GM23338 (cell line): ENCODE measurements around the gene RTL10. TPM values are rescaled to one million over a fixed set of nuclear protein-coding genes. Genes with fewer than 3 reads are reported as not detected.

Experiments
- ATAC-seq: fragments of 200-7000 bp; cut with Tn5 transposase; 3 replicates; pipeline ENCODE4 v1.9.1; 2020
- DNase-seq: peaks from one replicate; pipeline ENCODE4 v3.0.0-alpha.2; 2015; ENCODE audit warnings: low spot score
- H2AFZ ChIP-seq: fragments of 200-600 bp; sonication (generic); 2 replicates; pipeline ENCODE4 v1.8.0; 2016; ENCODE audit warnings: antibody characterized with exemption, mild to moderate bottlenecking, moderate library complexity
- H3F3A ChIP-seq: fragments of 200-600 bp; sonication (generic); replicated peaks from 2 replicates; pipeline ENCODE4 v1.8.0; 2017; ENCODE audit warnings: antibody characterized with exemption, mixed run types, low read depth
- H3K27ac ChIP-seq: fragments of 200-600 bp; sonication (generic); 2 replicates; pipeline ENCODE4 v1.6.1; 2016; ENCODE audit warnings: low read depth
- H3K27me3 ChIP-seq: fragments of 200-600 bp; sonication (generic); 2 replicates; pipeline ENCODE4 v1.8.0; 2016; ENCODE audit warnings: mild to moderate bottlenecking, mixed run types, moderate library complexity; ENCODE audit not compliant: insufficient read depth
- H3K36me3 ChIP-seq: fragments of 200-600 bp; sonication (generic); 2 replicates; pipeline ENCODE4 v1.8.0; 2016; ENCODE audit warnings: mild to moderate bottlenecking; ENCODE audit not compliant: insufficient read depth
- H3K4me1 ChIP-seq: fragments of 200-600 bp; sonication (generic); 2 replicates; pipeline ENCODE4 v1.8.0; 2016; ENCODE audit warnings: mild to moderate bottlenecking, moderate library complexity; ENCODE audit not compliant: insufficient read depth
- H3K4me2 ChIP-seq: fragments of 200-600 bp; sonication (generic); 2 replicates; pipeline ENCODE4 v1.7.1; 2017; ENCODE audit warnings: mixed run types
- H3K4me3 ChIP-seq: fragments of 200-600 bp; sonication (generic); 2 replicates; pipeline ENCODE4 v1.6.1; 2016; ENCODE audit warnings: mixed run types
- H3K79me2 ChIP-seq: fragments of 200-600 bp; sonication (generic); replicated peaks from 2 replicates; pipeline ENCODE4 v1.8.0; 2017; ENCODE audit warnings: mild to moderate bottlenecking; ENCODE audit not compliant: insufficient read depth
- H3K9me2 ChIP-seq: fragments of 200-600 bp; sonication (generic); 2 replicates; pipeline ENCODE4 v1.8.0; 2017; ENCODE audit not compliant: insufficient read depth
- H4K20me1 ChIP-seq: fragments of 200-600 bp; sonication (generic); replicated peaks from 2 replicates; pipeline ENCODE4 v1.8.0; 2017; ENCODE audit warnings: mild to moderate bottlenecking; ENCODE audit not compliant: insufficient read depth
- H3K27ac Mint-ChIP-seq: 2 replicates; pipeline ENCODE4 v1.8.0; 2020; ENCODE audit warnings: inconsistent platforms, mild to moderate bottlenecking, moderate library complexity, mixed read lengths
- H3K27me3 Mint-ChIP-seq: 3 replicates; pipeline ENCODE4 v1.8.0; 2022; ENCODE audit warnings: low read depth, mild to moderate bottlenecking, moderate library complexity, mixed read lengths, inconsistent platforms; ENCODE audit not compliant: insufficient read depth, poor library complexity
- H3K36me3 Mint-ChIP-seq: 3 replicates; pipeline ENCODE4 v1.8.0; 2021; ENCODE audit warnings: low read depth, mild to moderate bottlenecking, inconsistent platforms, moderate library complexity, mixed read lengths
- H3K4me1 Mint-ChIP-seq: 3 replicates; pipeline ENCODE4 v1.8.0; 2020; ENCODE audit warnings: mild to moderate bottlenecking, inconsistent platforms, mixed read lengths
- H3K4me3 Mint-ChIP-seq: 3 replicates; pipeline ENCODE4 v1.8.0; 2021; ENCODE audit warnings: moderate library complexity, mild to moderate bottlenecking, inconsistent platforms, mixed read lengths
- H3K9me3 Mint-ChIP-seq: 3 replicates; pipeline ENCODE4 v1.8.0; 2020; ENCODE audit warnings: moderate library complexity, mild to moderate bottlenecking, inconsistent platforms, mixed read lengths
- CREB1 ChIP-seq: fragments of 250-450 bp; sonication (Bioruptor Pico); IDR thresholded peaks from 2 replicates; pipeline ENCODE4 v1.5.0; 2020; ENCODE audit warnings: low read depth, mild to moderate bottlenecking, moderate library complexity
- CTCF ChIP-seq, 2 experiments: fragments of 200-600 bp in 1 of 2; sonication (generic) in 1 of 2; conservative IDR thresholded peaks; 2 replicates each; pipeline versions ENCODE4 v1.5.1 to v1.6.1; 2016 to 2017; ENCODE audit warnings: antibody characterized with exemption in 2 of 2, low read depth in 2 of 2, mild to moderate bottlenecking in 2 of 2, moderate library complexity in 1 of 2
- EZH2 ChIP-seq: fragments of 200-600 bp; sonication (generic); IDR thresholded peaks from one replicate; pipeline ENCODE4 v1.8.0; 2017; ENCODE audit warnings: antibody characterized with exemption, mild to moderate bottlenecking, low read depth; ENCODE audit not compliant: unreplicated experiment
- EZH2phosphoT487 ChIP-seq: fragments of 200-600 bp; sonication (generic); IDR thresholded peaks from one replicate; pipeline ENCODE4 v1.8.1; 2018; ENCODE audit warnings: antibody characterized with exemption; ENCODE audit not compliant: unreplicated experiment
- JUNB ChIP-seq: IDR thresholded peaks from one replicate; pipeline ENCODE4 v1.6.1; 2016; ENCODE audit warnings: antibody characterized with exemption; ENCODE audit not compliant: unreplicated experiment
- NANOG ChIP-seq: IDR thresholded peaks from 2 replicates; pipeline ENCODE4 v1.6.1; 2016; ENCODE audit warnings: antibody characterized with exemption, borderline replicate concordance
- POLR2AphosphoS5 ChIP-seq: IDR thresholded peaks from 2 replicates; pipeline ENCODE4 v1.6.1; 2016; ENCODE audit warnings: antibody characterized with exemption, low read depth
- REST ChIP-seq: IDR thresholded peaks from one replicate; pipeline ENCODE4 v1.6.1; 2018; ENCODE audit warnings: antibody characterized with exemption; ENCODE audit not compliant: unreplicated experiment
- STAT1 ChIP-seq: IDR thresholded peaks from one replicate; pipeline ENCODE4 v1.6.1; 2016; ENCODE audit warnings: antibody characterized with exemption; ENCODE audit not compliant: unreplicated experiment
- ZNF114 ChIP-seq: fragments of 250-450 bp; sonication (Bioruptor Pico); IDR thresholded peaks from 2 replicates; pipeline ENCODE4 v1.5.0; 2020; ENCODE audit warnings: mild to moderate bottlenecking, moderate library complexity
- ZNF331 ChIP-seq: fragments of 250-450 bp; sonication (Bioruptor Pico); IDR thresholded peaks from 2 replicates; pipeline ENCODE4 v1.5.0; 2020; ENCODE audit warnings: low read depth, mild to moderate bottlenecking, moderate library complexity
- polyA plus RNA-seq: library from polyadenylated mRNA; unstranded; fragments of >200 nt; fragmentation: Nextera tagmentation; extraction: Ambion mirVana; gene quantifications from 2 replicates; pipeline ENCODE4 v1.2.1, GENCODE V29; 2016
- total RNA-seq: library from RNA; depleted of rRNA; stranded (reverse); fragments of >200 nt; shearing (Covaris generic); gene quantifications from 2 replicates; pipeline ENCODE4 v1.2.3, GENCODE V29; 2014
- TF ChIP-seq, protein P1 (sequence below): IDR thresholded peaks from 2 replicates; pipeline ENCODE4 v1.6.1; 2016; ENCODE audit warnings: antibody characterized with exemption
- TF ChIP-seq, protein P2 (sequence below): fragments of 250-450 bp; sonication (Bioruptor Pico); IDR thresholded peaks from 2 replicates; pipeline ENCODE4 v1.5.0; 2020; ENCODE audit warnings: mild to moderate bottlenecking, moderate library complexity

Gene RTL10
- total and polyA plus RNA-seq, 2 experiments from 2014 or later, result 9.4 to 17.4 TPM

DNA sequence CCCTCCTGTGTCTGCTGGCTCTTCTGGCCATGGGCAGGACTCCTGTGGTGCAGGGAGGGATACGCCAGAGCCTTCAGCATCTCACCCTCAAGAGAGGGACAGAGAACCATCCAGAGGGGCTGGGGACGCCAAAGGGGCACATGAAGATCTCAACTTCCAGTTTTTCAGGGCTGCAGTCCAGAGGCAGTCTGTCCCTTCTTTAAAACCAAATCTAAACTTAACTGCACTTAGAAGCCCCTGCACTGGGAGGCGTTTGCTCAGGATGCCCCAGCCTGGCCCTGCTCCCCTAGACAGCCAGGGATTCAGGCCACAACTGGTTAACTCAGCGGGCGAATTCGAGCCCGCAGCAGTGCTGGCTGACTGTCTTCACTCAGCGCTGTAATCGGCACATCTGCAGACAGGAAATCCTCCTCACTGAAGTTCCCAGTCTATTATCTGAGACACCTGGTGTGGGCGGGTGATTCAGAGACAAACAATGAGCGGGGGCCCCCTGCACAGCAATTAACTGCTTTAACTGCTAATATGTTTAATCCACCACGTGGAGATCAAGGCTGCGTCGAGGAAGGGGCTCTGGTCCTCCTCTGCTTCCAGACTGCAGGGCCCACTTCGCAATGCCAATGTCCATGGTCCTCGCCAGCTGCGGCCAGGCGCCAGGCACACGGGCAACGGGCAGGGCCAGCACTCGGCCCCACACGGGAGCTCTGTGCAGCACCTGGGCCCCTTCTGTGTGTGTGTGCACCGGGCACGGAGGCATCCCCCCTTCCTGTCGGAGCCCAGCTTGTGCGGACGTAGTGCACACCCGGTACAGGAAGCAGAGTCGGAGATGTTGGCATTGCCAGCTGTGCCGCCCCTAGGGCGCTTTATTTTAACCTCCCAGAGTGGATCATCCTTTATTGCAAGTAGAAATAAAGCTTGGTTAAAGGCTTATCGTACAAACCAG, 36.9 kb upstream of the RTL10 start:
- H3K4me1 ChIP-seq, result peaks cover 20% of the 10 kb centered on the region
- peak; percentile 90 for DNase-seq
- H3K4me3 ChIP-seq, result no peak overlapping the region
- Mint-ChIP-seq H3K27me3 (peaks cover 16% of the 10 kb centered on the region), H3K4me1 (peaks cover 31% of the 10 kb centered on the region), H3K36me3 (no peaks in the 10 kb centered on the region), H3K4me3 (peak overlapping the region; percentile 14; the same call in 1 of the 3 replicates), H3K27ac (peak overlapping the region; percentile 74; the same call in 1 of the 2 replicates), H3K9me3 (no peaks in the 10 kb centered on the region)
- no peaks in the 10 kb centered on the region for H4K20me1 ChIP-seq
- no peaks in the 10 kb centered on the region for H3K9me2 ChIP-seq
- H3K36me3 ChIP-seq, result no peaks in the 10 kb centered on the region
- TF ChIP-seq NANOG (peak; percentile 22; the same call in 1 of the 2 replicates), CREB1 (CRISPR knock-in tag) (peak; percentile 18; the same call in 1 of the 2 replicates), ZNF114 (CRISPR knock-in tag) (no peak), JUNB (no peak), EZH2 (no peak), CTCF (conservative IDR thresholded peaks at IDR 0.05; ENCODE audit: low read depth in 2 of 2) (peak in 1 of 2 experiments; percentile 10; a peak in 2 of 4 replicates), POLR2AphosphoS5 (no peak), STAT1 (no peak), EZH2phosphoT487 (no peak), REST (no peak), ZNF331 (no peak)
- TF ChIP-seq, protein P1, sequence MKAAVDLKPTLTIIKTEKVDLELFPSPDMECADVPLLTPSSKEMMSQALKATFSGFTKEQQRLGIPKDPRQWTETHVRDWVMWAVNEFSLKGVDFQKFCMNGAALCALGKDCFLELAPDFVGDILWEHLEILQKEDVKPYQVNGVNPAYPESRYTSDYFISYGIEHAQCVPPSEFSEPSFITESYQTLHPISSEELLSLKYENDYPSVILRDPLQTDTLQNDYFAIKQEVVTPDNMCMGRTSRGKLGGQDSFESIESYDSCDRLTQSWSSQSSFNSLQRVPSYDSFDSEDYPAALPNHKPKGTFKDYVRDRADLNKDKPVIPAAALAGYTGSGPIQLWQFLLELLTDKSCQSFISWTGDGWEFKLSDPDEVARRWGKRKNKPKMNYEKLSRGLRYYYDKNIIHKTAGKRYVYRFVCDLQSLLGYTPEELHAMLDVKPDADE, result no peak
- TF ChIP-seq, protein P2, sequence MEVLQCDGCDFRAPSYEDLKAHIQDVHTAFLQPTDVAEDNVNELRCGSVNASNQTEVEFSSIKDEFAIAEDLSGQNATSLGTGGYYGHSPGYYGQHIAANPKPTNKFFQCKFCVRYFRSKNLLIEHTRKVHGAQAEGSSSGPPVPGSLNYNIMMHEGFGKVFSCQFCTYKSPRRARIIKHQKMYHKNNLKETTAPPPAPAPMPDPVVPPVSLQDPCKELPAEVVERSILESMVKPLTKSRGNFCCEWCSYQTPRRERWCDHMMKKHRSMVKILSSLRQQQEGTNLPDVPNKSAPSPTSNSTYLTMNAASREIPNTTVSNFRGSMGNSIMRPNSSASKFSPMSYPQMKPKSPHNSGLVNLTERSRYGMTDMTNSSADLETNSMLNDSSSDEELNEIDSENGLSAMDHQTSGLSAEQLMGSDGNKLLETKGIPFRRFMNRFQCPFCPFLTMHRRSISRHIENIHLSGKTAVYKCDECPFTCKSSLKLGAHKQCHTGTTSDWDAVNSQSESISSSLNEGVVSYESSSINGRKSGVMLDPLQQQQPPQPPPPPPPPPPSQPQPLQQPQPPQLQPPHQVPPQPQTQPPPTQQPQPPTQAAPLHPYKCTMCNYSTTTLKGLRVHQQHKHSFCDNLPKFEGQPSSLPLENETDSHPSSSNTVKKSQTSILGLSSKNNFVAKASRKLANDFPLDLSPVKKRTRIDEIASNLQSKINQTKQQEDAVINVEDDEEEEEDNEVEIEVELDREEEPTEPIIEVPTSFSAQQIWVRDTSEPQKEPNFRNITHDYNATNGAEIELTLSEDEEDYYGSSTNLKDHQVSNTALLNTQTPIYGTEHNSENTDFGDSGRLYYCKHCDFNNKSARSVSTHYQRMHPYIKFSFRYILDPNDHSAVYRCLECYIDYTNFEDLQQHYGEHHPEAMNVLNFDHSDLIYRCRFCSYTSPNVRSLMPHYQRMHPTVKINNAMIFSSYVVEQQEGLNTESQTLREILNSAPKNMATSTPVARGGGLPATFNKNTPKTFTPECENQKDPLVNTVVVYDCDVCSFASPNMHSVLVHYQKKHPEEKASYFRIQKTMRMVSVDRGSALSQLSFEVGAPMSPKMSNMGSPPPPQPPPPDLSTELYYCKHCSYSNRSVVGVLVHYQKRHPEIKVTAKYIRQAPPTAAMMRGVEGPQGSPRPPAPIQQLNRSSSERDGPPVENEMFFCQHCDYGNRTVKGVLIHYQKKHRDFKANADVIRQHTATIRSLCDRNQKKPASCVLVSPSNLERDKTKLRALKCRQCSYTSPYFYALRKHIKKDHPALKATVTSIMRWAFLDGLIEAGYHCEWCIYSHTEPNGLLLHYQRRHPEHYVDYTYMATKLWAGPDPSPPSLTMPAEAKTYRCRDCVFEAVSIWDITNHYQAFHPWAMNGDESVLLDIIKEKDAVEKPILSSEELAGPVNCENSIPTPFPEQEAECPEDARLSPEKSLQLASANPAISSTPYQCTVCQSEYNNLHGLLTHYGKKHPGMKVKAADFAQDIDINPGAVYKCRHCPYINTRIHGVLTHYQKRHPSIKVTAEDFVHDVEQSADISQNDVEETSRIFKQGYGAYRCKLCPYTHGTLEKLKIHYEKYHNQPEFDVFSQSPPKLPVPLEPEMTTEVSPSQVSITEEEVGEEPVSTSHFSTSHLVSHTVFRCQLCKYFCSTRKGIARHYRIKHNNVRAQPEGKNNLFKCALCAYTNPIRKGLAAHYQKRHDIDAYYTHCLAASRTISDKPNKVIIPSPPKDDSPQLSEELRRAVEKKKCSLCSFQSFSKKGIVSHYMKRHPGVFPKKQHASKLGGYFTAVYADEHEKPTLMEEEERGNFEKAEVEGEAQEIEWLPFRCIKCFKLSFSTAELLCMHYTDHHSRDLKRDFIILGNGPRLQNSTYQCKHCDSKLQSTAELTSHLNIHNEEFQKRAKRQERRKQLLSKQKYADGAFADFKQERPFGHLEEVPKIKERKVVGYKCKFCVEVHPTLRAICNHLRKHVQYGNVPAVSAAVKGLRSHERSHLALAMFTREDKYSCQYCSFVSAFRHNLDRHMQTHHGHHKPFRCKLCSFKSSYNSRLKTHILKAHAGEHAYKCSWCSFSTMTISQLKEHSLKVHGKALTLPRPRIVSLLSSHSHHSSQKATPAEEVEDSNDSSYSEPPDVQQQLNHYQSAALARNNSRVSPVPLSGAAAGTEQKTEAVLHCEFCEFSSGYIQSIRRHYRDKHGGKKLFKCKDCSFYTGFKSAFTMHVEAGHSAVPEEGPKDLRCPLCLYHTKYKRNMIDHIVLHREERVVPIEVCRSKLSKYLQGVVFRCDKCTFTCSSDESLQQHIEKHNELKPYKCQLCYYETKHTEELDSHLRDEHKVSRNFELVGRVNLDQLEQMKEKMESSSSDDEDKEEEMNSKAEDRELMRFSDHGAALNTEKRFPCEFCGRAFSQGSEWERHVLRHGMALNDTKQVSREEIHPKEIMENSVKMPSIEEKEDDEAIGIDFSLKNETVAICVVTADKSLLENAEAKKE, result no peak
- H2AFZ ChIP-seq, result peak overlapping the region; percentile 35; the same call in 1 of the 2 replicates
- ATAC-seq, result peak; percentile 87
- H3K79me2 ChIP-seq, result no peaks in the 10 kb centered on the region
- peaks cover 13% of the 10 kb centered on the region; the same call in 1 of the 2 replicates for H3F3A ChIP-seq
- no peaks in the 10 kb centered on the region for H3K27me3 ChIP-seq
- peak overlapping the region; percentile 59; the same call in 1 of the 2 replicates for H3K4me2 ChIP-seq
- peak overlapping the region; percentile 69; the same call in 1 of the 2 replicates for H3K27ac ChIP-seq
